ENCODE results near the gene METTL1. TPM values are rescaled to one million over a fixed set of nuclear protein-coding genes. Genes with fewer than 3 reads are reported as not detected.
"Not testable (repeated sequence)": the region's sequence is repeated elsewhere in the genome, so short reads cannot be mapped to it uniquely, and the experiment has no call there.

METTL1 gene
- total and polyA plus RNA-seq, 8 donors, result 4.4 to 37.9 (median 15.4) TPM

DNA sequence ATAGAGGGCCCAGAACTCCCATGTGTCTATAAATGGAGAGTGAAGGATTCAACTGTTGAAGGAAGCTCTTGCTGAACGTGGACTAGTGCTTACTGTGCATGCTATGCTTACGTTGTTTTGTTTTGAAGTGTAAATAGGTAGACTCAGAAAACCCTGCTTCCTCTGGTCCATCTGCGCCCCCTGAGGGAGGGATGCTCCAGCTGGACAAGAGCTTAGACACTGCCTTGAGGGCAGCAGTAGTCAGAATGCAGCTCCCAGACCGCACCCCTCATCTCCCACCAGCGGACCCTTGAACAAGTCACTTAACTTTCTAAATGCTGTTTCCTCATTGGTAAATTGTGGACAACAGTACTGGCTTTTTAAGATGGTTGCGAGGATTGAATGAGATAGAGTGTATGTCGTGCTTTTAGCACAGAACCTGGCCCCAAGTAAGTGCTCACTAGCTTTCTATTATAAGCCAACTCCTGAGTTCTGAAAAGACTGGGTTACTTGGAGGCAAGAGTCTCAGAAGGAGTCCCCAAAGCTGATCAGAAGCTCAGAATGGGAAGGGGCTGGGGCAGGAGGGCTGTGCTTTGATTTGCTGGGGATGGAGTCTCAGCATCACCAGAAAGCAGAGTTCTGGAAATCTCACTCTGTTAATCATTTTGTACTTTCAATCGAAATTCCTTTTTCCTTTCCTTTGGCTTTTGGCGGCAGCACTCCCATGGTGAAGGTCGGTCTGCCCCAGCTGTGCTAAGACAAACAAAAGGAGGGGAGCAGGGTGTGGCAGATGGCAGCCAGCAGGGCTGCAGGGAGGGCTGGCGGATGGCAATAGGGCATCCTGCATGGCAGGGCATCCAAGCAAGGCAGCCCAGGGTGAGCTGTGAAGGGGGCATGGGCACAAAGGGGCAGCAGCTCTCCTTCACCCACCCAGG is 48.9 kb downstream of the METTL1 start:
- Histone ChIP-seq H3K9me3 (no peaks in the 10 kb centered on the region), H3K27ac (no peak overlapping the region), H3K27me3 (peaks cover 0 to 40% (median 0%) of the 10 kb centered on the region in 3 donors), H3K4me1 (peaks cover 19 to 25% (median 22%) of the 10 kb centered on the region in 4 donors), H3K36me3 (peaks cover 32 to 58% (median 47%) of the 10 kb centered on the region in 4 donors), H3K4me3 (no peak overlapping the region)
- intact Hi-C loops (cut with DNase I; ENCODE audit: low total_unique reads), result no loop called here
- WGBS, 5 donors, result 52 to 58% (median 55%) methylated on average over 11 of the region's 11 CpGs
- TF ChIP-seq EP300 (IDR thresholded peaks at IDR 0.05), result no peak
- TF ChIP-seq POLR2AphosphoS5 (IDR thresholded peaks at IDR 0.05), result no peak
- TF ChIP-seq, protein P1, sequence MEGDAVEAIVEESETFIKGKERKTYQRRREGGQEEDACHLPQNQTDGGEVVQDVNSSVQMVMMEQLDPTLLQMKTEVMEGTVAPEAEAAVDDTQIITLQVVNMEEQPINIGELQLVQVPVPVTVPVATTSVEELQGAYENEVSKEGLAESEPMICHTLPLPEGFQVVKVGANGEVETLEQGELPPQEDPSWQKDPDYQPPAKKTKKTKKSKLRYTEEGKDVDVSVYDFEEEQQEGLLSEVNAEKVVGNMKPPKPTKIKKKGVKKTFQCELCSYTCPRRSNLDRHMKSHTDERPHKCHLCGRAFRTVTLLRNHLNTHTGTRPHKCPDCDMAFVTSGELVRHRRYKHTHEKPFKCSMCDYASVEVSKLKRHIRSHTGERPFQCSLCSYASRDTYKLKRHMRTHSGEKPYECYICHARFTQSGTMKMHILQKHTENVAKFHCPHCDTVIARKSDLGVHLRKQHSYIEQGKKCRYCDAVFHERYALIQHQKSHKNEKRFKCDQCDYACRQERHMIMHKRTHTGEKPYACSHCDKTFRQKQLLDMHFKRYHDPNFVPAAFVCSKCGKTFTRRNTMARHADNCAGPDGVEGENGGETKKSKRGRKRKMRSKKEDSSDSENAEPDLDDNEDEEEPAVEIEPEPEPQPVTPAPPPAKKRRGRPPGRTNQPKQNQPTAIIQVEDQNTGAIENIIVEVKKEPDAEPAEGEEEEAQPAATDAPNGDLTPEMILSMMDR (IDR thresholded peaks at IDR 0.05), result no peak
- no peak for TF ChIP-seq POLR2A (IDR thresholded peaks at IDR 0.05)
- peak in 1 of 2 donors; percentile 24 for DNase-seq

DNA sequence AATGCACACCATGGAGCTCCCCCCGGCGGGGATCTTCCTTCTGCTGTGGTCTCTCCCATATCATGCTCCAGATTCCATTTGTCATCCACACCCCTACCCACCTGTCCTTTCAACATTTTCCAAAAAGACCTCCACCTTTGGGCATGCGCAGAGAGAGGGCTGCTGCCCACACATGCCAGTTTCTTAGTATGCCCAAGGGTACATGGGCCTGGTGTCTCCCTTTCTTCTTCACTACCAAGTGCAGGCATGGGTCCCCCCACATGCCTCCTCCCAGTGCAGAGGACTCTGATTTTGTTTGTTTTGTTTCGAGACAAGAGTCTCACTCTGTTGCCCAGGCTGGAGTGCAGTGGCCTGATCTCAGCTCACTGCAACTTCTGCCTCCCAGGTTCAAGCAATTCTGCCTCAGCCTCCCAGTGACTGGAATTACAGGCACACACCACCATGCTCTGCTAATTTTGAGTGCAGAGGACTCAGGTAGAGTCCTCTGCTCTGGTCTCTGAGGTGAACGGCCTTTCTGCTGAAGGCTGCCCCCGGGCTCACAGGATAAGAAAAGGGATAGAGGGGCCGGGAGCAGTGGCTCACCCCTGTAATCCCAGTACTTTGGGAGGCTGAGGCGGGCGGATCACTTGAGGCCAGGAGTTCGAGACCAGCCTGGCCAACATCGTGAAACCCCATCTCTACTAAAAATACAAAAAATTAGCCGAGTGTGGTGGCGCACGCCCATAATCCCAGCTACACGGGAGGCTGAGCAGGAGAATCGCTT is 49.9 kb downstream of the METTL1 start:
- Histone ChIP-seq H3K27me3 (peaks cover 0 to 31% (median 0%) of the 10 kb centered on the region in 3 donors), H3K4me1 (peaks cover 14 to 17% (median 16%) of the 10 kb centered on the region in 4 donors), H3K36me3 (peaks cover 40 to 58% (median 53%) of the 10 kb centered on the region in 4 donors)
- 90 to 96% (median 95%) methylated on average over 16 of the region's 16 CpGs for WGBS, 5 donors
- DNase-seq; H3K9me3 ChIP-seq; intact Hi-C loops (cut with DNase I; ENCODE audit: low total_unique reads); H3K27ac ChIP-seq; H3K4me3 ChIP-seq: not testable (repeated sequence)

DNA sequence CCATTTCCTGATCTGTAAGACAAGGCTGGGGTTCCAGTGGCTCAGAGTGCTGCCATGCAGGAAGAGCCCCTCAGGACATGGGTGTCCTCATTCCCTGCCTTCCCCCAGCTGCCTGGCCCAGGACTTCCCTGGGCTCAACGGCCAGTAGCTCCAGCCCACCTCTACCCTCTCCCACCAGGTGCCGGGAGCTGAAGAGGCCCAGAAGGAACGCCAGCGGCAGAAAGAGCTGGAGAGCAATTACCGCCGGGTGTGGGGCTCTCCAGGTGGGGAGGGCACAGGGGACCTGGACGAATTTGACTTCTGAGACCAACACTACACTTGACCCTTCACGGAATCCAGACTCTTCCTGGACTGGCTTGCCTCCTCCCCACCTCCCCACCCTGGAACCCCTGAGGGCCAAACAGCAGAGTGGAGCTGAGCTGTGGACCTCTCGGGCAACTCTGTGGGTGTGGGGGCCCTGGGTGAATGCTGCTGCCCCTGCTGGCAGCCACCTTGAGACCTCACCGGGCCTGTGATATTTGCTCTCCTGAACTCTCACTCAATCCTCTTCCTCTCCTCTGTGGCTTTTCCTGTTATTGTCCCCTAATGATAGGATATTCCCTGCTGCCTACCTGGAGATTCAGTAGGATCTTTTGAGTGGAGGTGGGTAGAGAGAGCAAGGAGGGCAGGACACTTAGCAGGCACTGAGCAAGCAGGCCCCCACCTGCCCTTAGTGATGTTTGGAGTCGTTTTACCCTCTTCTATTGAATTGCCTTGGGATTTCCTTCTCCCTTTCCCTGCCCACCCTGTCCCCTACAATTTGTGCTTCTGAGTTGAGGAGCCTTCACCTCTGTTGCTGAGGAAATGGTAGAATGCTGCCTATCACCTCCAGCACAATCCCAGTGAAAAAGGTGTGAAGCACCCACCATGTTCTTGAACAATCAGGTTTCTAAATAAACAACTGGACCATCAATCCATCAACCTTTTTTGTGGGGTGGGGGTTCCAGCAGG is 51.0 kb downstream of the METTL1 start:
- H3K36me3 ChIP-seq, result peaks cover 51 to 64% (median 63%) of the 10 kb centered on the region in 4 donors

More for the DNA sequence above, 51.0 kb downstream of the METTL1 start:
- TF ChIP-seq, protein P1 (IDR thresholded peaks at IDR 0.05), result no peak
- no peak for TF ChIP-seq POLR2AphosphoS5 (IDR thresholded peaks at IDR 0.05)
- TF ChIP-seq POLR2A (IDR thresholded peaks at IDR 0.05), result no peak
- no peak for TF ChIP-seq EP300 (IDR thresholded peaks at IDR 0.05)
- 84 to 88% (median 87%) methylated on average over 7 to 11 of the region's 11 CpGs for WGBS, 5 donors
- peaks cover 0 to 20% (median 0%) of the 10 kb centered on the region in 3 donors for H3K27me3 ChIP-seq
- no peaks in the 10 kb centered on the region for H3K9me3 ChIP-seq
- peaks cover 3 to 5% (median 5%) of the 10 kb centered on the region in 4 donors for H3K4me1 ChIP-seq
- no peak overlapping the region for H3K27ac ChIP-seq
- H3K4me3 ChIP-seq, result no peak overlapping the region
- no peak for DNase-seq
- intact Hi-C loops (cut with DNase I; ENCODE audit: low total_unique reads), result no loop called here
